H54 (cell line): Measurements from ENCODE around the gene CCDC28A.
"Not testable (repeated sequence)": the region's sequence is repeated elsewhere in the genome, so short reads cannot be mapped to it uniquely, and the experiment has no call there.

Experiments
- DNase-seq: peaks from one replicate; pipeline ENCODE4 v3.0.0; 2011; ENCODE audit warnings: low spot score, mixed read lengths; ENCODE audit not compliant: insufficient read length
- FAIRE-seq: peaks from 3 replicates; lab custom pipeline; 2011; peaks lifted over from hg19 to GRCh38; lab: Jason Lieb, UNC
- POLR2A ChIP-seq: IDR thresholded peaks from 2 replicates; pipeline ENCODE4 v1.6.1; 2011; ENCODE audit warnings: low read depth, mild to moderate bottlenecking, low read length

CCDC28A gene

DNA sequence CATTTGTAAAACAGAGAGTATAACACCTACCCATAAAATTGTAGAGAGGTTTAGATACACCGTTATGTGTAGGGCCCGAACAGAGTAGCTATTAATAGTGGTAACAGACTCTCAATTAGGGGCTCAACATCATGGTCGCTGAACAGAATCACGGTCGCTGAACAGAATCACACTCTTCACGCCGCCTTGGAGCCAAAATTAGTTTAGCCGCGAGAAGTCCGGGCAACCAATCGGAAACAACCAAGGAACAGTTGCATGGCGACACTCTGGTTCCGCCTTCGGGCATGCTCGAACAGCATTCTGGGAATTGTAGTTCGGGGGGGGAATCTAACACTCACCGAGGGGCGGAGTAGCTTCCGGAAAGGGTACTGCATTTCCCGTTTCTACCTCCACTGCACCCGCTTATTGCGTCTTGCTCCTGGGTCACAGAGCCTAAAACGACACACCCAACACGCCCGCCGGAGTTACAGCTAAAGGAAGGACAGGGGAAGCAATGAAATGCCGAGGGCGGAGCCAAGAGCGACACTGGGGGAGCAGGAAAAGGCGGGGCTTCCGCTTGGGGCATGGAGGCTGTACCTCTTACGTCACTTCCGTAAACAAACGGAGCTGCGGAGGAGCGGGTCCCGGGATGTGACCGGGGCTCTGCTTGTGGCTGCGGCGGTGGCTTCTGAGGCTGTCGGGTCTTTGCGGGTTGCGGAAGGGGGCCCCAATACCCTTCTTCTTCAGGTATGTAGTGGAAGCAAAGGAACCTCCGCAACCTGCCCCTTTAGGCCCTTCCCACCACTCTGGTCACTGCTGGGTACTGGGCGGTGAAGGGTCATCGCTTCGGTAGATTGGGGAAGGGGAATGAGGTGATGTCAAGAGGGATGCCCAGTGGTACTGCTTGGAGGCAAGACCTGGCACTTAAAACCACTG lies at the start of gene CCDC28A:
TSS of gene CCDC28A (plus strand) at position 593 of the 915 bp plus-strand sequence. CDS start 2,352 bp downstream, outside the sequence.
- peak; percentile 98 for FAIRE-seq
- DNase-seq = peak; percentile 55
- peak; percentile 5; the same call in 1 of the 2 replicates for TF ChIP-seq POLR2A

DNA sequence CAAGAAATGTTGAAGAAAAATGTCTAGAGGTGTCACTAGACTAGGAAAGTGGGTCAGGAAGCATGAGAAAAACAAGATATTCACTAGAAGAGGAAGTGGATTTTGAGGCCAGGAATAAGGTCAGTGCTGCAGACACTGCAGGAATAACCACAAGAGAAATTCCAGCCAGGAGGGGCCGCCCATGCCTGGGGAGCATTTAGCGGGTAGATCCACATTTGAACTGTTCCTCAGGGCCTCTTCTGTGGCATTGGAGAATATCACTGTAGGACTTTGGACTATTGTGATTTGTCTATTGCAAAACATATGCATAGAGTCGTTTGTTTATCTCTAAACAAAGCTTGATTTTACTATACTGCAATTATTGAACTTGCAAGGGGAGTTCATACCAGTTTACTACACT lies 49.6 kb upstream of the CCDC28A start:
- DNase-seq (peak; percentile 23), FAIRE-seq (peak; percentile 33)
- no peak for TF ChIP-seq POLR2A

- no peak for DNase-seq
- no peak for TF ChIP-seq POLR2A
- FAIRE-seq = no peak
Observed at GRCh38 chr6:138726066-138726756, 47.4 kb upstream of the CCDC28A start.

DNA sequence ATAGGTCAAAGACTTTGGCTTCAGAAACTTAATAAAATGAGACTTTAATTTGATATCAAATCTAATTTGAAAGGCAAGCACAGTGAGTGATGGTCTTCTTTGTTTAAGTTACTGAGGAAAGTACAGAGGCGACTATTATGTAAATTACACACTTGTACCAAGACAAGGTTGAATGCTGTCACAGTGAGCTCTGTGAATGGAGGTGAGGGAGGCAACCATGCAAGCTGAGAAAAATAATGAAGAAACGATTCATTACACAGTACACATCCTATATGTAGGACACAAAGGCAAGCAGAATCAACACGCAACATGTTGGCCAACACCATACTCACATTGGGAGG lies 46.8 kb upstream of the CCDC28A start:
- TF ChIP-seq POLR2A = no peak
- FAIRE-seq (no peak), DNase-seq (no peak)

GRCh38 chr6:138727182-138727581 lies 46.4 kb upstream of the CCDC28A start:
- FAIRE-seq (no peak), DNase-seq (no peak)
- TF ChIP-seq POLR2A = no peak

- DNase-seq (no peak), FAIRE-seq (no peak)
- no peak for TF ChIP-seq POLR2A
Observed at GRCh38 chr6:138728662-138729061, 44.9 kb upstream of the CCDC28A start.

DNA sequence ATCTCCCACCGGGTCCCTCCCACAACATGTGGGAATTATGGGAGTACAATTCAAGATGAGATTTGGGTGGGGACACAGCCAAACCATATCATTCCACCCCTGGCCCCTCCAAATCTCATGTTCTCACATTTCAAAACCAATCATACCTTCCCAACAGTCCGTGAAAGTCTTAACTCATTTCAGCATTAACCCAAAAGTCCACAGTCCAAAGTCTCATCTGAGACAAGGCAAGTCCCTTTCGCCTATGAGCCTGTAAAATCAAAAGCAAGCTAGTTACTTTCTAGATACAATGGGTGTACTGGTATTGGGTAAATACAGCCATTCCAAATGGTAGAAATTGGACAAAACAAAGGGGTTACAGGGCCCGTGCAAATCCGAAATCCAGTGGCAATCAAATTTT lies 43.5 kb upstream of the CCDC28A start:
- not testable (repeated sequence) for FAIRE-seq, DNase-seq

- FAIRE-seq (no peak), DNase-seq (no peak)
- no peak for TF ChIP-seq POLR2A
Observed at GRCh38 chr6:138734585-138734984, 39.0 kb upstream of the CCDC28A start.

DNA sequence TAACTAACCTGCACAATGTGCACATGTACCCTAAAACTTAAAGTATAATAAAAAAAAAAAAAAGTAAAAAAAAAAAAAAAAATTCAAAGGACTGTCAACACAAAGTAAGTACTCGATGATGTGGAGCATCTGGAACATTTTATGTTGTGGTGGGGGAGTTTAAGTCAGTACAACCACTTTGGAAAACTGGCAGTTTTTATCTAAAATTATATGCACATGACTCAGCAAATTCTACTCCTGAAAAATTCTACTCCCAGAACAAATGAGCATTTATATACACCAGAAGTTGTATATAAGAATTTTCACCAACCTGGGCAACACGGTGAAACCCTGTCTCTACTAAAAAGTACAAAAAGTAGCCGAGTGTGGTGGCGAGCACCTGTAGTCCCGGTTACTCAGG lies 36.9 kb upstream of the CCDC28A start:
- FAIRE-seq (no peak), DNase-seq (no peak)
- no peak for TF ChIP-seq POLR2A

DNA sequence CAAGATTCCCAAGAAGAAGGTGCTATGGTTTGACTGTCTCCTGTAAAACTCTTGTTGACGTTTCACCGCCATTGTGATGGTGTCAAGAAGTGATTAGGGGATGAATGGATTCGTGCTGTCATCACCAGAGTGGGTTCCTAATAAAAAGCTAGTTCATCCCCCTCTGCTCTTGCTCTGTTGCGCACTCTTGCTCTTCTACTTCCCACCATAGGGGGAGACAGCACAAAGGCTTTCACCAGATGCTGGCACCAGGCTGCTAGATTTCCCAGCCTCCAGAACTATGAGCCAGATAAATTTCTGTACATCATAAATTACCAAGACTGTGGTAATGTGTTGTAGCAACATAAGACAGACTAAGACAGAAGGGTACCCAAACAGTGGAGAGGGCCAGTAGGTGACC lies 21.6 kb upstream of the CCDC28A start:
- FAIRE-seq (no peak), DNase-seq (no peak)
- no peak for TF ChIP-seq POLR2A

DNA sequence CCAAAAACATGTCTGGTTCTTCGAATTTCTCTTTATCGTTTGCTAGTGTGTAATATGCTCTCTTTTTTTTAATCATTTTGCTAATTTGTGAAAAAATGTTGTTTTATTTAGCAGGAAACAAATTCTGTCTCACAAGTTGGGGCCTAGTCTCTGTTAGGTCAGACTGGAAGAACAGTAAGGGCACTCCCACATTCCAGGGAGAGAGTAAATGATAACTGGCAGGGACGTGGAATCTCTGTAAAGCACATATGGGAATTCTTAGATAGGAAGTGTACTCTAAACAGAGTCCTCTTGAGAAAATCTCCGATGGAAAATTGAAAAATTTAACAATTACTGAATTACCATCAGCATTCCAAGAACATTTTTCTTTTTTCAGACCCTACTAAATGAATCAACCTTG lies 16.4 kb upstream of the CCDC28A start:
- FAIRE-seq = no peak
- DNase-seq = no peak
- TF ChIP-seq POLR2A = no peak

DNA sequence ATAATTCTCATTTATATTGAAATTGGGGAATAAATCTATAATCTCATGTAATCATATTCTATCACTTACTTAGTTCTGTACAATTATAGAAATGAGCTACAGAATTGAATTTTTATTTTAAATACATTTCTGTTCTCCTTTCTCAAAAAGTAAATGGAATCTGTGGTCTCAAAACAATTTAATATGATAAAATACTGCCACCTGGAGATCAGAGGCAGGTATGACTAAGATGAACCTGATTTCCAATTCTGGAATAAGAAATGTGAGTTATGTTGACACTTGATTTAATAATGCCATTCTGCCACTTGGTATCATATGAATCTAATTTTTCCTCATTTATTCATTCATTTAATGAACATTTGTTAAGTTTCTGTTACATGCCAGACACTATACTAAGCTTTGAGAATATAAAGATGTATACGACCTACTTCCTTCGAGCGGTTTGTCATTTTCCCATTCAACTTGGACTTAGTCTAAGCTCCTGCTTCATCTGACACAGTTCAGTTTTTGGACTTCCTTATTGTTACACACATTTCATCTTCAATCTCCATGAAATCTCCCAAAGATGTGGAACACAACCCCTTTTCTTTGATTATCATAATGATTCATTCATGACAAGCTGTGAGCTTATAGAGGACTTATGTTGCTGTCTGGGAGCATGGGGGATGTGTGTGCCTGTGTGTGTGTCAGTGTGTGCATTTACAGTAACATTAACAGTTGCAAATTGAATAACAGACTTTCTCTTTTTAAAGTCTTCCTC lies 7.5 kb upstream of the CCDC28A start:
- DNase-seq (no peak), FAIRE-seq (no peak)
- no peak for TF ChIP-seq POLR2A

DNA sequence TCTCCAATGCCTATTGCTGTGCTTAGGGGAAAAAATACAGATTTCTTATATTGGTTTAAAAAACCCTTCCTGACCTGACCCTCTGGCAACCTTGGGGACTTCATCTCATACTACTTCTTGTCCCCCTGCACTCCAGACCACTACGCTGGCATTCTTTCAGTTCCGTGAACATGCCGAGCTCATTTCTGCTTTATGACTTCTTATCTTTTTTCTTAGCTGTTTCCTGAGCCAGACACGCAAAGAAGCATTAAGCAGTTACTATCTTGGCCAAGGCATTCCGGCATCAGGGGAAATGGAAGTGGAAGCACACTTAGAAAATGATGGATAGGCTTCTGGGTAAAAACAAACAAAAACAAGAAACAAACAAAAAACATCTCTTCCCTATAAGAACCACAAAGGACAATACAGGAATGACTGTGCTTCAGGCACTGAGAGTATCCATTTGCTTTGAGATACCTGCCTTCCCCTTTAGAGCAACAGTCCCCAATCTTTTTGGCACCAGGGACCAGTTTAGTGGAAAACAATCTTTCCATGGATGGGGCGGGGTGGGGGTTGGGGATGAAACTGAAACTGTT lies 4.4 kb upstream of the CCDC28A start:
- TF ChIP-seq POLR2A = no peak
- FAIRE-seq (no peak), DNase-seq (no peak)
